HG03520 (cell line): Measurements from ENCODE around the gene KCNJ4.

Experiments
- ATAC-seq: cut with Tn5 transposase; IDR thresholded peaks from one replicate; pipeline ENCODE4 v1.9.1; 2021; ENCODE audit warnings: mild to moderate bottlenecking, moderate library complexity; ENCODE audit not compliant: unreplicated experiment

Gene KCNJ4

GRCh38 chr22:38455076-38455529 lies at the start of gene KCNJ4:
Gene KCNJ4 (minus strand): TSS chr22:38455199. CDS start chr22:38428132, 27,067 bp downstream.
- ATAC-seq: no peak

- ATAC-seq: no peak
Measured at GRCh38 chr22:38503021-38503420, 48.0 kb upstream of the KCNJ4 start.

GRCh38 chr22:38501797-38502672 lies 47.0 kb upstream of the KCNJ4 start:
- no peak for ATAC-seq

GRCh38 chr22:38497869-38498268 lies 42.9 kb upstream of the KCNJ4 start:
- ATAC-seq: no peak

GRCh38 chr22:38494939-38495338 lies 39.9 kb upstream of the KCNJ4 start:
- ATAC-seq: no peak

GRCh38 chr22:38494498-38494897 lies 39.5 kb upstream of the KCNJ4 start:
- no peak for ATAC-seq

GRCh38 chr22:38491707-38492348 lies 36.8 kb upstream of the KCNJ4 start:
- ATAC-seq: no peak

GRCh38 chr22:38490915-38491314 lies 35.9 kb upstream of the KCNJ4 start:
- no peak for ATAC-seq

- no peak for ATAC-seq
Measured at GRCh38 chr22:38490475-38490874, 35.5 kb upstream of the KCNJ4 start.

GRCh38 chr22:38489561-38490145 lies 34.7 kb upstream of the KCNJ4 start:
- ATAC-seq: no peak

GRCh38 chr22:38489142-38489541 lies 34.1 kb upstream of the KCNJ4 start:
- no peak for ATAC-seq

- no peak for ATAC-seq
Measured at GRCh38 chr22:38487946-38488345, 32.9 kb upstream of the KCNJ4 start.

- no peak for ATAC-seq
Measured at GRCh38 chr22:38485783-38486182, 30.8 kb upstream of the KCNJ4 start.

- ATAC-seq: no peak
Measured at GRCh38 chr22:38484244-38484643, 29.2 kb upstream of the KCNJ4 start.

- no peak for ATAC-seq
Measured at GRCh38 chr22:38482662-38483308, 27.8 kb upstream of the KCNJ4 start.

GRCh38 chr22:38481871-38482332 lies 26.9 kb upstream of the KCNJ4 start:
- ATAC-seq: no peak

- ATAC-seq: no peak
Measured at GRCh38 chr22:38481162-38481870, 26.3 kb upstream of the KCNJ4 start.

GRCh38 chr22:38479096-38479837 lies 24.3 kb upstream of the KCNJ4 start:
- no peak for ATAC-seq

GRCh38 chr22:38477585-38477984 lies 22.6 kb upstream of the KCNJ4 start:
- ATAC-seq: no peak
